ENCODE measurements around the gene RC3H2. TPM values are rescaled to one million over a fixed set of nuclear protein-coding genes. Genes with fewer than 3 reads are reported as not detected.

The RC3H2 gene
- total RNA-seq, 4 donors from 2014 or later: 21.8 to 69.0 (median 52.5) TPM

- H3K4me1 ChIP-seq: no peaks in the 10 kb centered on the region
- H3K4me3 ChIP-seq: no peak overlapping the region
- no peak for DNase-seq
- no peaks in the 10 kb centered on the region for H3K36me3 ChIP-seq
- no peaks in the 10 kb centered on the region for H3K27me3 ChIP-seq
- intact Hi-C loops (cut with DNase I; ENCODE audit: low total_unique reads): no loop called here
- TF ChIP-seq POLR2A (IDR thresholded peaks at IDR 0.05) (no peak), CTCF (IDR thresholded peaks at IDR 0.05) (no peak)
- H3K9me3 ChIP-seq: no peaks in the 10 kb centered on the region
- peak overlapping the region; percentile 10 to 52 for H3K27ac ChIP-seq
Observed at GRCh38 chr9:122819326-122819725, 85.8 kb downstream of the RC3H2 start.

GRCh38 chr9:122816163-122816867 lies 88.8 kb downstream of the RC3H2 start:
- Histone ChIP-seq H3K9me3 (no peaks in the 10 kb centered on the region), H3K4me1 (no peaks in the 10 kb centered on the region), H3K4me3 (no peak overlapping the region), H3K36me3 (no peaks in the 10 kb centered on the region), H3K27ac (peak overlapping the region; percentile 4 to 49), H3K27me3 (no peaks in the 10 kb centered on the region)
- DNase-seq: peak; percentile 22 to 49
- TF ChIP-seq CTCF (IDR thresholded peaks at IDR 0.05): no peak
- TF ChIP-seq POLR2A (IDR thresholded peaks at IDR 0.05): no peak
- intact Hi-C loops (cut with DNase I; ENCODE audit: low total_unique reads): no loop called here

GRCh38 chr9:122815544-122815943 lies 89.6 kb downstream of the RC3H2 start:
- TF ChIP-seq POLR2A (IDR thresholded peaks at IDR 0.05): no peak
- no peak for TF ChIP-seq CTCF (IDR thresholded peaks at IDR 0.05)
- intact Hi-C loops (cut with DNase I; ENCODE audit: low total_unique reads): no loop called here
- no peak overlapping the region for H3K4me3 ChIP-seq
- no peaks in the 10 kb centered on the region for H3K4me1 ChIP-seq
- H3K27me3 ChIP-seq: no peaks in the 10 kb centered on the region
- no peaks in the 10 kb centered on the region for H3K9me3 ChIP-seq
- no peak for DNase-seq
- H3K27ac ChIP-seq: peak overlapping the region; percentile 4 to 49
- H3K36me3 ChIP-seq: no peaks in the 10 kb centered on the region

GRCh38 chr9:122814545-122814944 lies 90.6 kb downstream of the RC3H2 start:
- H3K4me3 ChIP-seq: no peak overlapping the region
- intact Hi-C loops (cut with DNase I; ENCODE audit: low total_unique reads): no loop called here
- DNase-seq: no peak
- TF ChIP-seq CTCF (IDR thresholded peaks at IDR 0.05) (no peak), POLR2A (IDR thresholded peaks at IDR 0.05) (no peak)
- H3K4me1 ChIP-seq: no peaks in the 10 kb centered on the region
- H3K27ac ChIP-seq: no peak overlapping the region
- H3K36me3 ChIP-seq: no peaks in the 10 kb centered on the region
- no peaks in the 10 kb centered on the region for H3K27me3 ChIP-seq
- no peaks in the 10 kb centered on the region for H3K9me3 ChIP-seq

GRCh38 chr9:122812736-122813135 lies 92.4 kb downstream of the RC3H2 start:
- H3K27ac ChIP-seq: no peak overlapping the region
- H3K4me1 ChIP-seq: no peaks in the 10 kb centered on the region
- TF ChIP-seq CTCF (IDR thresholded peaks at IDR 0.05): no peak
- no peak for TF ChIP-seq POLR2A (IDR thresholded peaks at IDR 0.05)
- H3K4me3 ChIP-seq: no peak overlapping the region
- DNase-seq: no peak
- H3K27me3 ChIP-seq: no peaks in the 10 kb centered on the region
- H3K36me3 ChIP-seq: no peaks in the 10 kb centered on the region
- no peaks in the 10 kb centered on the region for H3K9me3 ChIP-seq
- intact Hi-C loops (cut with DNase I; ENCODE audit: low total_unique reads): no loop called here

All from uterus (tissue), 4 donors.